Gastrocnemius medialis (tissue), 4 donors: ENCODE data around the gene ZG16B.

Experiments used
- POLR2A ChIP-seq, 2 donors: fragments of 450-650 bp; IDR thresholded peaks; one replicate each; pipeline ENCODE4 v1.6.1; 2017; ENCODE audit warnings: antibody characterized with exemption in 2 of 2, mild to moderate bottlenecking in 2 of 2, moderate library complexity in 2 of 2
- TF ChIP-seq, protein P1 (sequence below), 5 experiments: fragments of 450-650 bp in 3 of 5; fragments of 200-600 bp in 2 of 5; sonication (generic) in 2 of 5; IDR thresholded peaks in 4 of 5; conservative IDR thresholded peaks in 1 of 5; 1 replicate in 4 of 5; 2 replicates in 1 of 5; pipeline ENCODE4 v1.5.1; 2016 to 2019; ENCODE audit warnings: antibody characterized with exemption in 5 of 5, mild to moderate bottlenecking in 3 of 5, moderate library complexity in 3 of 5

DNA sequence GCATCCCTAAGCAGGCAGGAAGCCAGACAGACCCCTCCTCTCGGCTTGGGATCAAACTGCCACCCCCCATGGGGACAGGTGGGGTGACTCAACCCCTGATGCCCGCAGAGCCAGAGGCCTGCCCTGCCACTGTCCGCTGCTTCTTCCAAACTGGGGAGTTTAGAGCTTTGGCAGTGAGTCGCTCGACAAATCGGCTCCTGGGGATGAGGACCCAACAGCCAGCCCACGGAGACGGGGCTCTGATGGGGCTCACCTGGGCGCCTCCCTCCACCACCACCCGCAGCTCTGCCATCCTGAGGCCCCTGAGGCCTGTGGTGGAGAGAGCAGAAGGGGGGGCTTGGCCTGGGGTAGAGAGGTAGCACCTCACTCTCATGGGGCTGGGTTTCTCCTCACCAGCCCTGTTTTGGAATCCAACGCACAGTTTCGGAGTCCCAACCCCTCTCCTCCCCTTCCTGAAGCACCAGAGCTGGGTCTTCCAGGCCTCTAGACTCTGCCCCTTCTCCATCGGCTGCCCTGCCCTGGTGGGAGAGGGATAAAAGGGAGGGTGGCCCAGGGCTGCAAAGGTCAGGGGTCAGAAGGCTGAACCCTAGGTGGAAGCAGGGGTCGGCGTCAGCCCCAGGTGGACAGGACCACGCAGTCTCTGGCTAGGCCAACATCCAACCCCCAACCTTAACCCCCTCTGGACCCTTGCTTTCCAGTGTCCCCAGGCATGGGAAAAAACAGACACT is 22.1 kb downstream of the ZG16B start:
- TF ChIP-seq, protein P1, sequence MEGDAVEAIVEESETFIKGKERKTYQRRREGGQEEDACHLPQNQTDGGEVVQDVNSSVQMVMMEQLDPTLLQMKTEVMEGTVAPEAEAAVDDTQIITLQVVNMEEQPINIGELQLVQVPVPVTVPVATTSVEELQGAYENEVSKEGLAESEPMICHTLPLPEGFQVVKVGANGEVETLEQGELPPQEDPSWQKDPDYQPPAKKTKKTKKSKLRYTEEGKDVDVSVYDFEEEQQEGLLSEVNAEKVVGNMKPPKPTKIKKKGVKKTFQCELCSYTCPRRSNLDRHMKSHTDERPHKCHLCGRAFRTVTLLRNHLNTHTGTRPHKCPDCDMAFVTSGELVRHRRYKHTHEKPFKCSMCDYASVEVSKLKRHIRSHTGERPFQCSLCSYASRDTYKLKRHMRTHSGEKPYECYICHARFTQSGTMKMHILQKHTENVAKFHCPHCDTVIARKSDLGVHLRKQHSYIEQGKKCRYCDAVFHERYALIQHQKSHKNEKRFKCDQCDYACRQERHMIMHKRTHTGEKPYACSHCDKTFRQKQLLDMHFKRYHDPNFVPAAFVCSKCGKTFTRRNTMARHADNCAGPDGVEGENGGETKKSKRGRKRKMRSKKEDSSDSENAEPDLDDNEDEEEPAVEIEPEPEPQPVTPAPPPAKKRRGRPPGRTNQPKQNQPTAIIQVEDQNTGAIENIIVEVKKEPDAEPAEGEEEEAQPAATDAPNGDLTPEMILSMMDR (IDR thresholded peaks at IDR 0.05 in 4 of 5, conservative IDR thresholded peaks at IDR 0.05 in 1 of 5), result no peak
- no peak for TF ChIP-seq POLR2A (IDR thresholded peaks at IDR 0.05)
